DND-41 (cell line): ENCODE measurements around the gene GLP2R.

Experiments used
- EZH2 ChIP-seq: IDR thresholded peaks from 3 replicates; pipeline ENCODE4 v1.6.1; 2012; ENCODE audit warnings: borderline replicate concordance, low read depth, mild to moderate bottlenecking, moderate library complexity, low read length, inconsistent platforms; ENCODE audit not compliant: severe bottlenecking
- TF ChIP-seq, protein P1 (sequence below): IDR thresholded peaks from 2 replicates; pipeline ENCODE4 v1.5.1; 2012; ENCODE audit warnings: borderline replicate concordance, low read length, moderate library complexity, mild to moderate bottlenecking; ENCODE audit not compliant: poor library complexity, severe bottlenecking; ENCODE audit errors: extremely low read depth

DNA sequence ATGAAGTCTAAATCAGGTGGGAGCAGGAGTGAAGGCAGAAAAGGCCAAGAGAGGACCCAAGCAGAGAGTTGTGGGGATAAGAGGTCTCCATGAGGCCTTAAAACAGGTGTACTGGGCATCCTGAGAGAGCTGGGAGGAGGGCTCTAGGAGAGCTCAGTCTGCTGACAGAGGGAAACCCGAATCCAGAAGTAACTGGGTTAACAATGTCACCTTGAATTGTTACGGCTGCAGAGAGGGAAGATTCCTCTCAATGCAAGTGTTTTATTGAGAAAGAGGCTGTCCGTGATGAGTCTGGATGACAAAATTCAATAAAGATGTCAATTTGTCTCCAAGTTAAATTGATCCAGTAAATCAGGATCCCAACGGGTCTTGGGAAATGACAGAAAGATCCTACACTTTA is 42.7 kb upstream of the GLP2R start:
- TF ChIP-seq, protein P1, sequence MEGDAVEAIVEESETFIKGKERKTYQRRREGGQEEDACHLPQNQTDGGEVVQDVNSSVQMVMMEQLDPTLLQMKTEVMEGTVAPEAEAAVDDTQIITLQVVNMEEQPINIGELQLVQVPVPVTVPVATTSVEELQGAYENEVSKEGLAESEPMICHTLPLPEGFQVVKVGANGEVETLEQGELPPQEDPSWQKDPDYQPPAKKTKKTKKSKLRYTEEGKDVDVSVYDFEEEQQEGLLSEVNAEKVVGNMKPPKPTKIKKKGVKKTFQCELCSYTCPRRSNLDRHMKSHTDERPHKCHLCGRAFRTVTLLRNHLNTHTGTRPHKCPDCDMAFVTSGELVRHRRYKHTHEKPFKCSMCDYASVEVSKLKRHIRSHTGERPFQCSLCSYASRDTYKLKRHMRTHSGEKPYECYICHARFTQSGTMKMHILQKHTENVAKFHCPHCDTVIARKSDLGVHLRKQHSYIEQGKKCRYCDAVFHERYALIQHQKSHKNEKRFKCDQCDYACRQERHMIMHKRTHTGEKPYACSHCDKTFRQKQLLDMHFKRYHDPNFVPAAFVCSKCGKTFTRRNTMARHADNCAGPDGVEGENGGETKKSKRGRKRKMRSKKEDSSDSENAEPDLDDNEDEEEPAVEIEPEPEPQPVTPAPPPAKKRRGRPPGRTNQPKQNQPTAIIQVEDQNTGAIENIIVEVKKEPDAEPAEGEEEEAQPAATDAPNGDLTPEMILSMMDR, result no peak
- no peak for TF ChIP-seq EZH2
